Left colon (tissue), 2 donors: Measurements from ENCODE around the gene NGFR. TPM values are rescaled to one million over a fixed set of nuclear protein-coding genes. Genes with fewer than 3 reads are reported as not detected.

Experiments used
- ATAC-seq: fragments of 200-7000 bp; cut with Tn5 transposase; one replicate; pipeline ENCODE4 v1.9.1; 2020; ENCODE audit warnings: mild to moderate bottlenecking, moderate library complexity
- DNase-seq, 2 donors: peaks; one replicate each; pipeline ENCODE4 v3.0.0-alpha.2; 2020
- intact Hi-C, 2 donors: fragments of 100-400 bp; cut with DNase I in 1 of 2; cut with micrococcal nuclease in 1 of 2; formaldehyde crosslinking; loops; one replicate each; pipeline versions ENCODE4 v1.11.2 to v1.14.0; 2022; cut with DNase I, micrococcal nuclease
- total RNA-seq, 2 donors: library from RNA; stranded (reverse); fragmentation: NEBNext Ultra II Directional; extraction: Animal tissue kit (Norgen Biotek cat#: 25700); gene quantifications; one replicate each; pipeline ENCODE4 v1.2.1, GENCODE V29; 2021
- donor health status: DM: no; HTN: no; CAD: no.
- donor health status: DM: yes; HTN: yes; CAD: no.

Gene NGFR
- total RNA-seq, 2 donors from 2014 or later = 1.1 to 2.8 TPM

DNA sequence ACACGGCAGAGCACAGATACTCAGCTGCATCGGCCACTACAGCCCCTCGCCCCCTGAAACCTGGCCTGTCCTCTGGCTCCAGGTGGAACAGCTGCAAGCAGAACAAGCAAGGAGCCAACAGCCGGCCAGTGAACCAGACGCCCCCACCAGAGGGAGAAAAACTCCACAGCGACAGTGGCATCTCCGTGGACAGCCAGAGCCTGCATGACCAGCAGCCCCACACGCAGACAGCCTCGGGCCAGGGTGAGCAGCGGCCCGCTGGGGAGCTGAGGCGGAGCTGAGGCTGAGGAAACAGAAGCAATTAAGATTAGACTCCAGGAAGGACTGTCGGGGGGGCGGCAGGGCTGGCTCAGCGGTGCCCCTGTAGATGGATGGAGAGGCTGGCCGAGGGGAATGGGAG lies 16.7 kb downstream of the NGFR start:
- DNase-seq = no peak
- ATAC-seq = no peak
- intact Hi-C loops = no loop called here

DNA sequence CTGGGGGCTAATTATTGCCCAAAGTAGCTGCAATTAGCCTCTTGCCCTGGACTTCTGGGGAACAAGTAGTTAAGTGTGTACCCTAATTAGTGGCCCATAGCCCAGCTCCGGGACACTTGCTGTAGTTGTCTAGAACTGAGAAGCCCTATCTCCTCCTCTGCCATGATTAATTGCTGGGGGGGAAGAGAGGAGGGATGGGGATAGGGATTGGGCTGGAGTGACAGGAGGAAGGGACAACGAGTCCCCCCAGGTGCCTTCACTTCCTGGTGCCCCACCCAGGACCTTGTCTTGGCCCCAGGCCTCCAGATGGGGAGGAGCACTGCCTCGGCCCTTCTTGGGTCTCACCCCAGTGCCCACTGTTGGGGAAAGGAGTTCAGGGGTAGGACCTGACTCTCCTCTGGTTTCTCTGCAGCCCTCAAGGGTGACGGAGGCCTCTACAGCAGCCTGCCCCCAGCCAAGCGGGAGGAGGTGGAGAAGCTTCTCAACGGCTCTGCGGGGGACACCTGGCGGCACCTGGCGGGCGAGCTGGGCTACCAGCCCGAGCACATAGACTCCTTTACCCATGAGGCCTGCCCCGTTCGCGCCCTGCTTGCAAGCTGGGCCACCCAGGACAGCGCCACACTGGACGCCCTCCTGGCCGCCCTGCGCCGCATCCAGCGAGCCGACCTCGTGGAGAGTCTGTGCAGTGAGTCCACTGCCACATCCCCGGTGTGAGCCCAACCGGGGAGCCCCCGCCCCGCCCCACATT lies 17.4 kb downstream of the NGFR start:
- intact Hi-C loops = no loop called here
- DNase-seq = no peak
- no peak for ATAC-seq

DNA sequence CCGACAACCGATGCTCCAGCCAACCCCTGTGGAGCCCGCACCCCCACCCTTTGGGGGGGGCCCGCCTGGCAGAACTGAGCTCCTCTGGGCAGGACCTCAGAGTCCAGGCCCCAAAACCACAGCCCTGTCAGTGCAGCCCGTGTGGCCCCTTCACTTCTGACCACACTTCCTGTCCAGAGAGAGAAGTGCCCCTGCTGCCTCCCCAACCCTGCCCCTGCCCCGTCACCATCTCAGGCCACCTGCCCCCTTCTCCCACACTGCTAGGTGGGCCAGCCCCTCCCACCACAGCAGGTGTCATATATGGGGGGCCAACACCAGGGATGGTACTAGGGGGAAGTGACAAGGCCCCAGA lies 17.9 kb downstream of the NGFR start:
- intact Hi-C loops = no loop called here
- no peak for DNase-seq

DNA sequence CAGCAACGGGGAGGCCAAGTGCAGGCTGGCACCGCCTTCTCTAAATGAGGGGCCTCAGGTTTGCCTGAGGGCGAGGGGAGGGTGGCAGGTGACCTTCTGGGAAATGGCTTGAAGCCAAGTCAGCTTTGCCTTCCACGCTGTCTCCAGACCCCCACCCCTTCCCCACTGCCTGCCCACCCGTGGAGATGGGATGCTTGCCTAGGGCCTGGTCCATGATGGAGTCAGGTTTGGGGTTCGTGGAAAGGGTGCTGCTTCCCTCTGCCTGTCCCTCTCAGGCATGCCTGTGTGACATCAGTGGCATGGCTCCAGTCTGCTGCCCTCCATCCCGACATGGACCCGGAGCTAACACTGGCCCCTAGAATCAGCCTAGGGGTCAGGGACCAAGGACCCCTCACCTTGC lies 18.5 kb downstream of the NGFR start:
- intact Hi-C loops = no loop called here
- ATAC-seq (no peak), DNase-seq (no peak)

More for the DNA sequence above, 17.9 kb downstream of the NGFR start:
- no peak for ATAC-seq

DNA sequence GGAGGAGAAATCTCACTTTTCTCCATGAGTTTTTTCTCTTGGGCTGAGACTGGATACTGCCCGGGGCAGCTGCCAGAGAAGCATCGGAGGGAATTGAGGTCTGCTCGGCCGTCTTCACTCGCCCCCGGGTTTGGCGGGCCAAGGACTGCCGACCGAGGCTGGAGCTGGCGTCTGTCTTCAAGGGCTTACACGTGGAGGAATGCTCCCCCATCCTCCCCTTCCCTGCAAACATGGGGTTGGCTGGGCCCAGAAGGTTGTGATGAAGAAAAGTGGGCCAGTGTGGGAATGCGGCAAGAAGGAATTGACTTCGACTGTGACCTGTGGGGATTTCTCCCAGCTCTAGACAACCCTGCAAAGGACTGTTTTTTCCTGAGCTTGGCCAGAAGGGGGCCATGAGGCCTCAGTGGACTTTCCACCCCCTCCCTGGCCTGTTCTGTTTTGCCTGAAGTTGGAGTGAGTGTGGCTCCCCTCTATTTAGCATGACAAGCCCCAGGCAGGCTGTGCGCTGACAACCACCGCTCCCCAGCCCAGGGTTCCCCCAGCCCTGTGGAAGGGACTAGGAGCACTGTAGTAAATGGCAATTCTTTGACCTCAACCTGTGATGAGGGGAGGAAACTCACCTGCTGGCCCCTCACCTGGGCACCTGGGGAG lies 19.1 kb downstream of the NGFR start:
- no peak for ATAC-seq
- no peak for DNase-seq
- intact Hi-C loops = no loop called here

DNA sequence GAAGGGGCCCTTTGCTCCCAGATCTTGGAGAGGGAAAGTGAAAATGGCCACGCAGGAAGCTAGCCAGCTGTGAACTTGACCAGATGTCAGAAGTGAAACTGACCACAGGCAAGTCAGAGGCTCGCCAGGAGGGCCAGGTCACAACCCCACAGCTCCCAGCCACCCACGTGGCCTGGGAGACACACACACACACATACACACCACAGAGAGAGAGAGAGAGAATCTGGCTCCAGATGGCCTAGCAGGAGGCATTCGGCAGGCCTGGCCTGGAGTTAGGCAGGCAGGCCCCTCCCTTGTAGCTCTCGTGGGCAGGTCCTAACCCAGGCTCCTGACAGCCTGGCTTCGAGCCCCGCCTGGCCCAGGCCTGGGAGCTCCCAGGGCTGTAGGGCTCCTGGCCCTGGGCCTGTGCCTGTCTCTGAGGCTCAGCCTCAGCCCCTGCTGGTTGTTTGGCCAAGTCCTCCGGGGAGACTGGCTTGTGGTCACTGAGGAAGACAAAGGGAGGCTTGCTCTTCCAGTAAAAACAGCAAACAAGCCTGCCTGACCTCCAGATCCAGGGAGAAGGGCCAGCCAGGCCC lies 20.2 kb downstream of the NGFR start:
- intact Hi-C loops = no loop called here
- ATAC-seq (peak; percentile 90), DNase-seq (peak; percentile 56 to 85)

DNA sequence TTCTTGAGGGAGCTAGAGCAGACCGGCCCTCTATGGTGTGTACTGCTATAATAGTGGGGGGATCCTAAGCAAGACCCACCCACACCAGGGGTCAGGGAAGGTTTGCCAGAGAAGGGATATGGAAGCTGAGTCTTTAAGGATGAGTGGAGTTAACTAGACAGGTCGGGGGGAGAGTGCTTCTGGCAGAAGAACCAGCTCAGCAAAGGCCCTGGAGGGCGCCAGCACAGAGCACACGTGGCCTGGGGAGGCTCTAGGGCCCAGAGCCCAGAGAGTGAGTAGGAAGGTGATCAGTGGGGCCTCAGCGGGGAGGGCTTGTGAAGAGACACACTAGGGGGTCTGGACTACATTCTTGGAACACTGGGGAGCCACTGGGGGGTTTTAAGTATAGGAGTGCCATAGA lies 21.1 kb downstream of the NGFR start:
- DNase-seq = no peak
- ATAC-seq = no peak
- intact Hi-C loops = no loop called here

DNA sequence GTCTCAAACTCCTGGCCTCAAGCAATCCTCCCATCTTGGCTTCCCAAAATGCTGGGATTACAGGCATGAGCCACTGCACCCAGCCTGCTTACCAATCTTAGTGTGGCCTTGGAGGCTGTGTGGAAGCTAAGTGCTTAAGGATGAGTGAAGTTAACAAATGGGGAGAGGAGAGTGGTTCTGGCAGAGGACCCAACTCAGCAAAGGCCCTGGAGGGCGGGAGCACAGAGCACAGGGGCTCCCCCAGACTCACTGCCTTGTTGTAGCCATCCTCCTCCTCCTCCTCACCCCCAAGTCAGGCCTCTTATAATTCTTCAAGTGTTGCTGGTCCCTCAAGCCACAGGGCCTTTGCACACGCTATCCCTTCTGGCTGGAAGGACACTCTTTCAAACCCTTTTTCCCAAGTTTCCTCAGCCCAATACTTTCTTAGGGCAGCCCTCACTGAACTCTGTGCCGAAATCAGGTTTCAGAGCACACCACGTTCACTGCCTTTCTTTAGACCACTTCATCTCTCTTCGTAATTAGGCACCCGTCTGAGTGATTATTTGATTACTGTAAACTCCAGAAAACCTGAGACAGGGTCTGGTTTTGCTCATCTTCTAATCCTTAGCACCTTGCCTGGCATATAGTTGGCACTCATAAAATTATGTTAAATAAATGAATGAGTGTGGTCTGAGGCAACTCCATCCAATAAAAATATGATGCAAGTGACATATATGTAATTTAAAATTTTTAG lies 23.4 kb downstream of the NGFR start:
- DNase-seq = no peak

DNA sequence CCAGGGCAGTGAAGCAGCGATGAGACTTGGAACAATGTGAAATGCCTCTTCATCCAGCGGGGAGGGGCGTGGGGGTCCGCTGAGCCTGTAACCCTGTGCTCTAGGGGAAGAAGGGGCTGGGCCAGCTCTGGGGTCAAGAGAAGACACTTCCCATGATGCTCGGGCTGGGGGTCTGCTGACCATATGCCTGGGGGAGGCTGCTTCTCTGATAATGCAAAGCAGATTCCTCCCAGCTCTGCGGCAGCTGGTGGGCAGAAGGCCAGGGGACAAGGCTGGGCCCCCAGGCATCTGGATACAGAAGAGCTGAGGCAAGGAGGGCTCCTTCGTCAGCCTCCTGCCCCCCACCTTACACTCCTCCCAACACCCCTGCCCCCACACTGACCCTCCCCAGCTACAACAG lies 24.7 kb downstream of the NGFR start:
- intact Hi-C loops = no loop called here
- ATAC-seq (no peak), DNase-seq (no peak)

More for the DNA sequence above, 23.4 kb downstream of the NGFR start:
- ATAC-seq = no peak
- intact Hi-C loops = no loop called here

DNA sequence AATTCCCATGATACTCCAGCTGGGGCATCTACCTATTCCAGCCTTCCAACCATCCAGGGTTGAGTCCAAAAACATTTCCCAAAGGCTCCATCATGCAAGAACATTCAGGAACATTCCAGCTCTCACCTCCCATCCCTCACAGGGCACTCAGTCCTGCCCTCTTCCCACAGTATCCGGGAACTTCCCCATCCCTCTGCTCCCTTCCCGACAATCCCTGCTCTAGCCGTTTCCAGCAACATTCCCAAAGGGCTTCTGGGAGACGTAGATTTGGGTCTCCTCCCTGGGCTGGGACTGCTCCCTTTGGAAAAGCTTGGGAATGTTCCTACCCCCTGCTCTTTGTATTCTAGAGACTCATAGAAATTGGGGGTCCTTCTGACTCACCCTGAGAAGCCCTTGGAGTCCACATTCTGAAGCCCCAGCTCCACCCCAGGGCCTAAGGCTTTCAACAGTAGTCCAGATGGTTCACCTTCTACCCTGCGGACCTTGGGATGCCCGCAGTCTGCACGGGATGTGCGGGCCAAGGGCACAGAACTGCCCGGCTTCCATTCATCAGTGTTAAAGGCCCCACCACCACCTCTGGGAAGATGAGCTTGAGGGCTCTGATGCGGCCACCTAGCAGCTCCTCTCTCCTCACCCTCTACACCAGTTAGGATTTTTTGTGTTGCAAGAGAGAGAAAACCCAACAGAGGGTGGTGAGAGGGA lies 25.4 kb downstream of the NGFR start:
- no peak for DNase-seq
- intact Hi-C loops = no loop called here
- ATAC-seq = no peak

DNA sequence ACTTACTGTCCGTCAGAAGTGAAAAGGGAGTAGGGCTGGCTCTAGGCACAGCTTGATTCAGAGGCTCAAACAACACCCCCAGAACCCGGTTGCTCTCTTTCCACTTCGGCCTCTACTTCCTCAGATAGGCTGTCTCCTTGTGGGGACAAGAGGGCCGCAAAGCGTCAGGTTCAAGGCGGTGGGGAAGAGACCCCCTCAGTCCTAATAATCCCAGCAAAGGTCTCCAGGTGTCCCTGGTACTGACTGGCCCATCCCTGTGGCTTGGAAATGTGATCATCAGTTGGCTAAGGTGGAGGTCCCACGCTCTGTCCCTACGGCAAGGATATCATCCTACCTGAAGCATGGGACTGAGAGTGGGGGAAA lies 26.0 kb downstream of the NGFR start:
- DNase-seq = no peak
- ATAC-seq = no peak
- intact Hi-C loops = no loop called here

DNA sequence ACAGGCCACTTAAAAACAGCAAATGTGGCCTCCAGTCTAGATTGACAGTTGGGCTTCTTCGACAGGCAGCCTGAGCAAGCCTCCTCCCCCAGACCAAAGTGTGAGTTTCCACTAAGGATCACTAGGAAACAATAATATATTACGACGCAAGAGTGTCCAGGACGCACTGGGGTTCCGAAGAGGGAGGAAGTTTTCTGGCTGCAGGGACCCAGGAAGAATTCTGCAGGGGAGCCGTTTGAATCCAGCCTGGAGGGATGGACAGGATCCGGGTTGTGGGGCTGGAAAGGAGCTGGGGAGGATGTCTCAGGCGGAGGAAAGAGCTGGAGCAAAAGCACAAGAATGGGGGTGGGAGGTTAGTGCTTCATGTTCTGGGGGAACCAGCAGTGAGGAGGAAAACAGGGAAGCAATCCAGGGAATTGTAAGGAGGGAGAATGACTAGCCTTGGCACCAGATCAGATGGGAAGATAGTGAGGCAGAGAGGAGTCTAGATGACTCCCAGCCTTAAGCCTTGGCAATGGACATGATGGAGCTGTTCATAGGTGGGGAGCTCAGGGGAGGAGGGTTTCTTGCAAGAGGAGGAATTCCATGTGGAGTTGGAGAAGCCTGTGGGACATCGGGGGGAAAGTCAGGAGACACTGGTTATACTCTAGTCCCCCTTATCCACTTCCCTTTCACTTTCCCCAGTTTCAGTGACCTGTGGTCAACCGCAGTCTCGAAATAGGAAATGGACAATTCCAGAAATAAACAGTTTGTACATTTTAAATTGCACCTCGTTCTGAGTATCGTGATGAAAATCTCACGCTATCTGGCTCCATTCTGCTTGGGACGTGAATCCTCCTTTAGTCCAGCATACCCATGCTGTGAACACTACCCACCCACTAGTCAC lies 26.6 kb downstream of the NGFR start:
- no peak for DNase-seq
- intact Hi-C loops = no loop called here
- no peak for ATAC-seq

DNA sequence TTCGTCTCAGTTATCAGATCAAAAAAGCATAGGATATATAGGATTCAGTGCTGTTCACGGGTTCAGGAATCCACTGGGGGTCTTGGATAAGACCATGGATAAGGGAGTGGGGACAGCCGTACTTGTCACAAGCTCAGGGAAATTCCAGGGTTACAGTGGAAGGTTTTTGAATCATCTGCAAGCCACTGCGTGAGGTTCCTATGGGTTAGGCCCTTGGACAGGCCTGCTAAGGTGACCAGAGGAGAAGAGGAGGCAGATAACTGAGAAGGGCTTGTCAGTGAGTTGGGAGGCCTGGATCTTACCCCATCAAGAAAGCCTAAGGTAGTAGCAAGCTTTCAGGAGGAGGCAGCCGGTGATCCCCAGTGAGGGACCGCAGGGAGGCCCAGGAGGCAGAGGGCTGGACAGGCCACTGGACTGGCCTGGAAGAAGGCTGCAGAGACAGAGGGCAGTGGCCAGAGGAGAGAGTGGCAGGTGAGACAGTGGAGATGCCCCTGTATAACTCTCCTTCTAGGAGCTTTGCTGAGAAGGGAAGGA lies 27.3 kb downstream of the NGFR start:
- intact Hi-C loops = no loop called here
- ATAC-seq = no peak
- DNase-seq = no peak

DNA sequence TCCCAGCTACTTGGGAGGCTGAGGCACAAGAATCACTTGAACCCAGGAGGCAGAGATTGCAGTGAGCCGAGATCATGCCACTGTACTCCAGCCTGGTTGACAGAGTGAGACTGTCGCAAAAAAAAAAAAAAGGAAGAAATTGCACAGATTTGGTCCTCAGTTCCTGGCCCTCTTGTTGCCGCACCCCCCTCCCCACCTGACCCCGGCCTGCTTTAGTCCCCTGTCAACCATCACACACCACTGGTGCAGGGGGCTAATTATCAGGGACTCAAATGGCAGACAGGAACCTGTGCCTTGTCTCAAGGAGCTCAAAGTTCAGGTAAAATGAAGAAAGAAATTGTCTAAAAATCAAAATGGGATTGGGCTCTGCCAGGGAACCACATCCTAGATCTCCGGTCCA lies 28.1 kb downstream of the NGFR start:
- ATAC-seq (no peak), DNase-seq (no peak)
- intact Hi-C loops = no loop called here

DNA sequence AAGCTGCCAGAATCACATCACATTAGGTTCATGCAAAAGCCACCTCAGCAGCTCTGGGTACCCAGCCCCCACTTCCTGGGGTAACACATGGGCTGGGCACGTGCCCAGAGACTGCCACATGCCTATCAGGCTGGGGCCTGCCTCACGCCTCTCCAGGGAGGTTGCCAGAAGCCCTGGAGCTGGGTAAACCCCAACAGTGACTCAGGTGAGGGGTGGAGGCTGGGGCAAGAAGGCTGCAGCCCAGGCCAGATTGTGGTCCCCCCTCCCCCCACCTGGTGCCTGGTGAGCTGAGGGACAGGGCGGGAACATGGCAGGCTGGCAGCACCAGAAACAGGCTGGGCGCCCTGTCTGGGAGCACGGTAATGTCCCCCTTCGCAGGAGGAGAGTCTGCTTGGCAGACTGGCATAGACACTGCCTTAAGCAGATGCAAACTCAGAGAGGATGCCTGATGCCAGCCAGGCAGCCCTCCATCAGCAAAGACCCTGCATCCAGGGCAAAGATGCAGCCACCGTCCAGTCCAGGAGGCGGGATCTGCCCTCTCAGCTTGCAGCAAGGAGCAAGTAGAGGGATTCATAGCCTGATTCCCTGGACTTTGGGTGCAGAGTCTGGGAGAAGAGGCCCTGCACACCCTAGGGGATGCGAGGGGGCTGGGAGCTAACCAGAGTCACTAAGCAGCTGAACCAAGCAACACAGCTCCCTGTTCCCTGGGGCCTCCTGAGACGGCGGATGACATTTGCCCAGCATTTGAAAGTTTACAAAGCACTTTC lies 28.8 kb downstream of the NGFR start:
- ATAC-seq (no peak), DNase-seq (no peak)
- intact Hi-C loops = no loop called here

DNA sequence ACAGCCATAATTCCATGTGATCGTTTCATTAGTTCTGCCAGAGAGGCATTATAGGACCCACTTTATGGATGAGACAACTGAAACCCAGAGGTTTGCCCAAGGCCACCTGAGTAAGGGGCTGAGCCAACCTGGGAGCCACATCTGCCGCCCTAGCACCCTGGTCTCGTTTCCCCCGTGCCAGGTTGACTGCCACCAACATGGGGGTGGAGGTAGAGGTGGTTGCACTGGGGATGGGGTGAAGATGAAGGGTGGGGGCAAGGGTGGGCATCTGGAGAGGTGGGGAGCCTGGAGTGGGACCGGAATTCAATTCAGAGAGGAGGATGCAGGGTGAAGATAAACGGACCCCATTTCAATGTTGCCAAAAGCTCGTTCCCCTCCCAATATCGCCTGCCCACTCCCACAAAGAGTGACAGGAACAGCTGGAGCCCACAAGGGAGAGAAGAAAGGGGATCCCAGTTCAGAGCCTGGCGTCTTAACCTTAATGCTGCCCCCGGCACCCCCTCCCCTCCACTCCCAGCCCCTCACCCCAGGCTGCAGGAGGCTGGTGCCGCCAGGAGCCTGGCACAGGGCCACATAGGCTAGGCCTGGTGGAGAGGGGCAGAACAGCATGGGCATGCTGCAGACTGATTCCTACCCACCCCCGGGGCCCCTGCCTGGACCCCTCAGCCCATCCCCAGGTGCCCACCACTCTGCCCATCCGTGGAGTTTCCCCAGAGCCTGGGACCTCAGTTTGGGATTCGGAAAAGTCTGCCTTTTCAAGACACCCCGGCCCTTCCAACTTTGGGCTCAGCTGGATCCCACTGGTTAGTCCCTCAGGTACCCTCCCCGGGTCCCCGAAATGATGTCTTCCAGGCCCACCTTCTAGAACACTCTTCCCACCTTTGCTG lies 29.6 kb downstream of the NGFR start:
- no peak for DNase-seq
- intact Hi-C loops = no loop called here
- ATAC-seq = no peak
